RWPE2 (cell line): ENCODE results near the gene MARVELD1.

Source experiments
- ATAC-seq: fragments of 200-7000 bp; cut with Tn5 transposase; 3 replicates; pipeline ENCODE4 v1.9.1; 2021; ENCODE audit warnings: low read depth
- DNase-seq: peaks from one replicate; pipeline ENCODE4 v3.0.0-alpha.2; 2020; ENCODE audit warnings: low spot score
- H3K27ac ChIP-seq: fragments of 450-650 bp; 2 replicates; pipeline ENCODE4 v1.5.1; 2017; ENCODE audit warnings: mild to moderate bottlenecking; ENCODE audit not compliant: poor library complexity, severe bottlenecking
- H3K27me3 ChIP-seq: fragments of 250-450 bp; sonication (Bioruptor Pico); 2 replicates; pipeline ENCODE4 v1.5.1; 2021; ENCODE audit warnings: mild to moderate bottlenecking, moderate library complexity; ENCODE audit not compliant: insufficient read depth, poor library complexity, severe bottlenecking
- H3K36me3 ChIP-seq: fragments of 250-450 bp; sonication (Bioruptor Pico); 2 replicates; pipeline ENCODE4 v1.5.1; 2020; ENCODE audit warnings: low read depth, mild to moderate bottlenecking, moderate library complexity
- H3K4me1 ChIP-seq: fragments of 250-450 bp; sonication (Bioruptor Pico); 2 replicates; pipeline ENCODE4 v1.5.1; 2021; ENCODE audit warnings: mild to moderate bottlenecking, moderate library complexity; ENCODE audit not compliant: insufficient read depth, poor library complexity, severe bottlenecking
- H3K4me3 ChIP-seq: fragments of 250-450 bp; sonication (Bioruptor Pico); 2 replicates; pipeline ENCODE4 v1.5.1; 2021; ENCODE audit warnings: mild to moderate bottlenecking, moderate library complexity; ENCODE audit not compliant: severe bottlenecking
- H3K9me3 ChIP-seq: fragments of 250-450 bp; sonication (Bioruptor Pico); 2 replicates; pipeline ENCODE4 v1.5.1; 2021; ENCODE audit warnings: mild to moderate bottlenecking, moderate library complexity; ENCODE audit not compliant: severe bottlenecking
- TF ChIP-seq, protein P1 (sequence below): fragments of 450-650 bp; IDR thresholded peaks from one replicate; pipeline ENCODE4 v1.5.1; 2017; ENCODE audit warnings: mild to moderate bottlenecking, moderate library complexity; ENCODE audit not compliant: poor library complexity, severe bottlenecking

The MARVELD1 gene

DNA sequence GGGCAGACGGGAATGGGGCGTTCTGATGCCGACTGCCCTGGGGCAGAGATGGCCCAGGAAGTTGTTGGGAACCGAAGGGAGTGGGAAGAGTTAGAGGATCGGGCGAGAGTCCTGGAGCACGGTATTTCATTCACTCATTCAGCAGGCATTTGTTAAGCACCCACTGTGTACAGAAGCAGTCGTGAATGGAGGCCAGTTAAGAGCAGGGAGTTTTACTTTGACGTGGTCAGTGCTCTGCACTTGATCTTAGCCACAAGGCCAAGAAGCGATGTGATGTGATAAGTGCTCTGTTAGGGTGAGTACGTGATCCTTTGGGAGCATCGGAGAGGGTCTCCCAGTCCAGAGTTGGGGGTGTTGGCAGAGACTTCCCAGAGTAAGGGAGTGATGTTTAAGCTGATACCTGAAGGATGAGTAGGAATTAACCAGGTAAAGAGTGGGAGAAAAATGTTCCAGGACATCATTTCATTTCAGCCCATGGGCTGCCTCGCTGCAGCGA, 24.3 kb downstream of the MARVELD1 start:
- no peak for ATAC-seq
- Histone ChIP-seq H3K4me3 (peak overlapping the region; percentile 89), H3K9me3 (no peaks in the 10 kb centered on the region), H3K36me3 (peaks cover 44% of the 10 kb centered on the region), H3K4me1 (peaks cover 5% of the 10 kb centered on the region), H3K27me3 (no peaks in the 10 kb centered on the region), H3K27ac (peak overlapping the region; percentile 44)
- TF ChIP-seq, protein P1, sequence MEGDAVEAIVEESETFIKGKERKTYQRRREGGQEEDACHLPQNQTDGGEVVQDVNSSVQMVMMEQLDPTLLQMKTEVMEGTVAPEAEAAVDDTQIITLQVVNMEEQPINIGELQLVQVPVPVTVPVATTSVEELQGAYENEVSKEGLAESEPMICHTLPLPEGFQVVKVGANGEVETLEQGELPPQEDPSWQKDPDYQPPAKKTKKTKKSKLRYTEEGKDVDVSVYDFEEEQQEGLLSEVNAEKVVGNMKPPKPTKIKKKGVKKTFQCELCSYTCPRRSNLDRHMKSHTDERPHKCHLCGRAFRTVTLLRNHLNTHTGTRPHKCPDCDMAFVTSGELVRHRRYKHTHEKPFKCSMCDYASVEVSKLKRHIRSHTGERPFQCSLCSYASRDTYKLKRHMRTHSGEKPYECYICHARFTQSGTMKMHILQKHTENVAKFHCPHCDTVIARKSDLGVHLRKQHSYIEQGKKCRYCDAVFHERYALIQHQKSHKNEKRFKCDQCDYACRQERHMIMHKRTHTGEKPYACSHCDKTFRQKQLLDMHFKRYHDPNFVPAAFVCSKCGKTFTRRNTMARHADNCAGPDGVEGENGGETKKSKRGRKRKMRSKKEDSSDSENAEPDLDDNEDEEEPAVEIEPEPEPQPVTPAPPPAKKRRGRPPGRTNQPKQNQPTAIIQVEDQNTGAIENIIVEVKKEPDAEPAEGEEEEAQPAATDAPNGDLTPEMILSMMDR, result no peak
- DNase-seq, result no peak

GRCh38 chr10:97738616-97739015, 25.1 kb downstream of the MARVELD1 start:
- DNase-seq (no peak), ATAC-seq (no peak)
- H3K9me3 ChIP-seq, result no peaks in the 10 kb centered on the region
- peaks cover 5% of the 10 kb centered on the region for H3K4me1 ChIP-seq
- peaks cover 52% of the 10 kb centered on the region for H3K36me3 ChIP-seq
- no peak overlapping the region for H3K27ac ChIP-seq
- no peak overlapping the region for H3K4me3 ChIP-seq
- TF ChIP-seq, protein P1, result no peak
- no peaks in the 10 kb centered on the region for H3K27me3 ChIP-seq

DNA sequence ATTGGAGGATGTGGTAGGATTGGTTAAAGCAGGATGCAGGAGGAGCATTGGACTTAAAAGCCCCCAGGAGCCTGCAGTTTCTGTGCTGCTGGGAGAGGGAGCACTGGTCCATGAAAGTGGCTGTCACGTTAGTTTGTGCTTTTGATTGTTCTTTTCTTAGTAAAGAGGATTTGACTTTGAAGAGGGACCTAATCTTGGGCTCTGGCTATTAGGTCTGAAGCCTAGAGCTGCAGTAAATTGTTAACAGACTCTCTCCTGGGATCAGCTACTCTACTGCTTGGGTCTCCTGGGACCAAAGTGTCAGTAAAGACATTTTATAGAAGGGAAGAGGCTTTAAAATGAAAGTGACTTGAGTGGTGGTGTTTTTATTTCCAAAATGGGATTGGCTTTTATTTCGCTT, 27.1 kb downstream of the MARVELD1 start:
- Histone ChIP-seq H3K4me3 (no peak overlapping the region), H3K9me3 (no peaks in the 10 kb centered on the region), H3K27ac (no peak overlapping the region), H3K4me1 (peaks cover 5% of the 10 kb centered on the region), H3K27me3 (no peaks in the 10 kb centered on the region), H3K36me3 (peaks cover 71% of the 10 kb centered on the region)
- TF ChIP-seq, protein P1, result no peak
- no peak for DNase-seq
- ATAC-seq, result no peak

- ATAC-seq (no peak), DNase-seq (no peak)
- H3K4me3 ChIP-seq, result no peak overlapping the region
- no peaks in the 10 kb centered on the region for H3K27me3 ChIP-seq
- no peaks in the 10 kb centered on the region for H3K9me3 ChIP-seq
- H3K36me3 ChIP-seq, result peaks cover 89% of the 10 kb centered on the region
- TF ChIP-seq, protein P1, result no peak
- H3K27ac ChIP-seq, result no peak overlapping the region
- H3K4me1 ChIP-seq, result peaks cover under 1% of the 10 kb centered on the region
Measured at GRCh38 chr10:97743169-97743943, 29.8 kb downstream of the MARVELD1 start.
